ENCODE data around the gene TSC1. TPM values are rescaled to one million over a fixed set of nuclear protein-coding genes. Genes with fewer than 3 reads are reported as not detected.
"Not testable (repeated sequence)": the region's sequence is repeated elsewhere in the genome, so short reads cannot be mapped to it uniquely, and the experiment has no call there.

Gene TSC1
- total and polyA plus RNA-seq, 9 donors, result 23.8 to 34.8 (median 27.0) TPM

- DNase-seq, result no peak
- no peaks in the 10 kb centered on the region for H3K36me3 ChIP-seq (ENCODE audit: control insufficient read depth, insufficient read depth, low read length)
- no peaks in the 10 kb centered on the region for H3K9me3 ChIP-seq (replicated peaks; ENCODE audit: control insufficient read depth, low read depth, low read length)
- H3K27me3 ChIP-seq (ENCODE audit: control insufficient read depth, insufficient read depth, low read length), result peaks cover 43% of the 10 kb centered on the region
- H3K27ac ChIP-seq (ENCODE audit: low read length), result no peak overlapping the region
- WGBS (ENCODE audit: insufficient coverage), result 0% methylated on average over 1 of the region's 2 CpGs
- no peak overlapping the region for H3K4me3 ChIP-seq (ENCODE audit: low read length)
- H3K4me1 ChIP-seq (ENCODE audit: control insufficient read depth, insufficient read depth, low read length), result peaks cover 2% of the 10 kb centered on the region
Measured at GRCh38 chr9:132978112-132978450, 33.7 kb upstream of the TSC1 start.

- Histone ChIP-seq H3K27me3 (ENCODE audit: control insufficient read depth, insufficient read depth, low read length) (peaks cover 44% of the 10 kb centered on the region), H3K27ac (ENCODE audit: low read length) (no peak overlapping the region), H3K4me1 (ENCODE audit: control insufficient read depth, insufficient read depth, low read length) (peaks cover 5% of the 10 kb centered on the region), H3K9me3 (replicated peaks; ENCODE audit: control insufficient read depth, low read depth, low read length) (no peaks in the 10 kb centered on the region), H3K36me3 (ENCODE audit: control insufficient read depth, insufficient read depth, low read length) (no peaks in the 10 kb centered on the region), H3K4me3 (ENCODE audit: low read length) (no peak overlapping the region)
- no peak for DNase-seq
- 80% methylated on average over 2 of the region's 3 CpGs for WGBS (ENCODE audit: insufficient coverage)
Measured at GRCh38 chr9:132976571-132976970, 32.2 kb upstream of the TSC1 start.

- no peak for DNase-seq
- H3K27ac ChIP-seq (ENCODE audit: low read length), result no peak overlapping the region
- H3K4me3 ChIP-seq (ENCODE audit: low read length), result no peak overlapping the region
- H3K9me3 ChIP-seq (replicated peaks; ENCODE audit: control insufficient read depth, low read depth, low read length), result no peaks in the 10 kb centered on the region
- 42% methylated on average over 3 of the region's 6 CpGs for WGBS (ENCODE audit: insufficient coverage)
- H3K27me3 ChIP-seq (ENCODE audit: control insufficient read depth, insufficient read depth, low read length), result peaks cover 46% of the 10 kb centered on the region
- no peaks in the 10 kb centered on the region for H3K36me3 ChIP-seq (ENCODE audit: control insufficient read depth, insufficient read depth, low read length)
- H3K4me1 ChIP-seq (ENCODE audit: control insufficient read depth, insufficient read depth, low read length), result peaks cover 5% of the 10 kb centered on the region
Measured at GRCh38 chr9:132975961-132976360, 31.5 kb upstream of the TSC1 start.

GRCh38 chr9:132973713-132974112 is 29.3 kb upstream of the TSC1 start:
- H3K27me3 ChIP-seq (ENCODE audit: control insufficient read depth, insufficient read depth, low read length), result peaks cover 35% of the 10 kb centered on the region
- H3K4me3 ChIP-seq (ENCODE audit: low read length), result no peak overlapping the region
- no peaks in the 10 kb centered on the region for H3K36me3 ChIP-seq (ENCODE audit: control insufficient read depth, insufficient read depth, low read length)
- H3K4me1 ChIP-seq (ENCODE audit: control insufficient read depth, insufficient read depth, low read length), result peaks cover 5% of the 10 kb centered on the region
- no peak overlapping the region for H3K27ac ChIP-seq (ENCODE audit: low read length)
- DNase-seq, result no peak
- 100% methylated on average over 1 of the region's 5 CpGs for WGBS (ENCODE audit: insufficient coverage)
- no peaks in the 10 kb centered on the region for H3K9me3 ChIP-seq (replicated peaks; ENCODE audit: control insufficient read depth, low read depth, low read length)

- H3K27ac ChIP-seq (ENCODE audit: low read length), result no peak overlapping the region
- 81% methylated on average over 18 of the region's 18 CpGs for WGBS (ENCODE audit: insufficient coverage)
- H3K4me1 ChIP-seq (ENCODE audit: control insufficient read depth, insufficient read depth, low read length), result peaks cover 5% of the 10 kb centered on the region
- no peak for DNase-seq
- no peak overlapping the region for H3K4me3 ChIP-seq (ENCODE audit: low read length)
- no peaks in the 10 kb centered on the region for H3K36me3 ChIP-seq (ENCODE audit: control insufficient read depth, insufficient read depth, low read length)
- peaks cover 30% of the 10 kb centered on the region for H3K27me3 ChIP-seq (ENCODE audit: control insufficient read depth, insufficient read depth, low read length)
- no peaks in the 10 kb centered on the region for H3K9me3 ChIP-seq (replicated peaks; ENCODE audit: control insufficient read depth, low read depth, low read length)
Measured at GRCh38 chr9:132973166-132973565, 28.8 kb upstream of the TSC1 start.

GRCh38 chr9:132970324-132971062 is 26.1 kb upstream of the TSC1 start:
- H3K4me1 ChIP-seq (ENCODE audit: control insufficient read depth, insufficient read depth, low read length), result peaks cover 3% of the 10 kb centered on the region
- no peak overlapping the region for H3K27ac ChIP-seq (ENCODE audit: low read length)
- H3K4me3 ChIP-seq (ENCODE audit: low read length), result no peak overlapping the region
- H3K9me3 ChIP-seq (replicated peaks; ENCODE audit: control insufficient read depth, low read depth, low read length), result no peaks in the 10 kb centered on the region
- no peaks in the 10 kb centered on the region for H3K36me3 ChIP-seq (ENCODE audit: control insufficient read depth, insufficient read depth, low read length)
- WGBS (ENCODE audit: insufficient coverage), result 85% methylated on average over 8 of the region's 16 CpGs
- H3K27me3 ChIP-seq (ENCODE audit: control insufficient read depth, insufficient read depth, low read length), result peaks cover 21% of the 10 kb centered on the region
- no peak for DNase-seq

GRCh38 chr9:132969783-132970182 is 25.4 kb upstream of the TSC1 start:
- Histone ChIP-seq H3K36me3 (ENCODE audit: control insufficient read depth, insufficient read depth, low read length) (no peaks in the 10 kb centered on the region), H3K27ac (ENCODE audit: low read length) (no peak overlapping the region), H3K9me3 (replicated peaks; ENCODE audit: control insufficient read depth, low read depth, low read length) (no peaks in the 10 kb centered on the region), H3K4me1 (ENCODE audit: control insufficient read depth, insufficient read depth, low read length) (peaks cover 3% of the 10 kb centered on the region), H3K27me3 (ENCODE audit: control insufficient read depth, insufficient read depth, low read length) (peaks cover 22% of the 10 kb centered on the region), H3K4me3 (ENCODE audit: low read length) (no peak overlapping the region)
- WGBS (ENCODE audit: insufficient coverage), result 17% methylated on average over 1 of the region's 7 CpGs
- DNase-seq, result no peak

GRCh38 chr9:132967908-132968307 is 23.5 kb upstream of the TSC1 start:
- not testable (repeated sequence) for H3K36me3 ChIP-seq (ENCODE audit: control insufficient read depth, insufficient read depth, low read length)

GRCh38 chr9:132965478-132965877 is 21.1 kb upstream of the TSC1 start:
- WGBS (ENCODE audit: insufficient coverage), result 85% methylated on average over 5 of the region's 9 CpGs
- Histone ChIP-seq H3K4me3 (ENCODE audit: low read length) (no peak overlapping the region), H3K4me1 (ENCODE audit: control insufficient read depth, insufficient read depth, low read length) (no peaks in the 10 kb centered on the region), H3K36me3 (ENCODE audit: control insufficient read depth, insufficient read depth, low read length) (no peaks in the 10 kb centered on the region), H3K27ac (ENCODE audit: low read length) (no peak overlapping the region), H3K9me3 (replicated peaks; ENCODE audit: control insufficient read depth, low read depth, low read length) (no peaks in the 10 kb centered on the region), H3K27me3 (ENCODE audit: control insufficient read depth, insufficient read depth, low read length) (peaks cover 8% of the 10 kb centered on the region)
- no peak for DNase-seq

More at GRCh38 chr9:132967908-132968307, 23.5 kb upstream of the TSC1 start:
- not testable (repeated sequence) for H3K27ac ChIP-seq (ENCODE audit: low read length); H3K4me1 ChIP-seq (ENCODE audit: control insufficient read depth, insufficient read depth, low read length); H3K9me3 ChIP-seq (replicated peaks; ENCODE audit: control insufficient read depth, low read depth, low read length); H3K4me3 ChIP-seq (ENCODE audit: low read length); DNase-seq
- peaks cover 14% of the 10 kb centered on the region for H3K27me3 ChIP-seq (ENCODE audit: control insufficient read depth, insufficient read depth, low read length)
- no CpG with 5 or more reads among the region's 3 CpGs for WGBS (ENCODE audit: insufficient coverage)

GRCh38 chr9:132961002-132961401 is 16.6 kb upstream of the TSC1 start:
- Histone ChIP-seq H3K27ac (ENCODE audit: low read length) (no peak overlapping the region), H3K27me3 (ENCODE audit: control insufficient read depth, insufficient read depth, low read length) (peaks cover 3% of the 10 kb centered on the region), H3K4me3 (ENCODE audit: low read length) (no peak overlapping the region), H3K4me1 (ENCODE audit: control insufficient read depth, insufficient read depth, low read length) (no peaks in the 10 kb centered on the region), H3K9me3 (replicated peaks; ENCODE audit: control insufficient read depth, low read depth, low read length) (no peaks in the 10 kb centered on the region), H3K36me3 (ENCODE audit: control insufficient read depth, insufficient read depth, low read length) (no peaks in the 10 kb centered on the region)
- no peak for DNase-seq
- WGBS (ENCODE audit: insufficient coverage), result no CpG with 5 or more reads among the region's 6 CpGs

- H3K27me3 ChIP-seq (ENCODE audit: control insufficient read depth, insufficient read depth, low read length), result no peaks in the 10 kb centered on the region
- H3K36me3 ChIP-seq (ENCODE audit: control insufficient read depth, insufficient read depth, low read length), result no peaks in the 10 kb centered on the region
- no peak for DNase-seq
- H3K4me1 ChIP-seq (ENCODE audit: control insufficient read depth, insufficient read depth, low read length), result no peaks in the 10 kb centered on the region
- WGBS (ENCODE audit: insufficient coverage), result 74% methylated on average over 4 of the region's 6 CpGs
- peaks cover 3% of the 10 kb centered on the region for H3K9me3 ChIP-seq (replicated peaks; ENCODE audit: control insufficient read depth, low read depth, low read length)
- no peak overlapping the region for H3K27ac ChIP-seq (ENCODE audit: low read length)
- H3K4me3 ChIP-seq (ENCODE audit: low read length), result no peak overlapping the region
Measured at GRCh38 chr9:132957805-132958204, 13.4 kb upstream of the TSC1 start.

Data from muscle of leg (tissue), 11 donors.